GM21381 (cell line): ENCODE results near the gene CXorf58.
"Not testable (repeated sequence)": the region's sequence is repeated elsewhere in the genome, so short reads cannot be mapped to it uniquely, and the experiment has no call there.

Source experiments
- ATAC-seq: cut with Tn5 transposase; IDR thresholded peaks from one replicate; pipeline ENCODE4 v1.9.1; 2021; ENCODE audit warnings: mild to moderate bottlenecking, moderate library complexity; ENCODE audit not compliant: unreplicated experiment

Gene CXorf58, protein sequence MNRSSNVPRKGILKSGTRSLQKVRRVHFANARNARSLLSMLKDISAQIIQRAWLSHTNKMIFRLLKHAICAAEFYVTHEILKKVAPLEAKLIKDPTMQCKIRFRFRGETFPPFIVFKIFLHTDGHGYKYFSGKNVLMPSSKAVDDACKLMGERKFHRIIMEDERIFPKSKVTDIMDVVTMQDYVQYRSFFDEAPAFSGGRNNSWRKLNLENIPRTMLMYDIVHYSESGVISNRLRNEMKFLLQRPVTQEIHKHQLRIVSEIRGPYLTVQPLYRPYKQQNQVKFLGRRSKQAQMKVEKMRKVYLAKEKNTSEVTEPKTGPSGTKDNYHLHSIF

DNA sequence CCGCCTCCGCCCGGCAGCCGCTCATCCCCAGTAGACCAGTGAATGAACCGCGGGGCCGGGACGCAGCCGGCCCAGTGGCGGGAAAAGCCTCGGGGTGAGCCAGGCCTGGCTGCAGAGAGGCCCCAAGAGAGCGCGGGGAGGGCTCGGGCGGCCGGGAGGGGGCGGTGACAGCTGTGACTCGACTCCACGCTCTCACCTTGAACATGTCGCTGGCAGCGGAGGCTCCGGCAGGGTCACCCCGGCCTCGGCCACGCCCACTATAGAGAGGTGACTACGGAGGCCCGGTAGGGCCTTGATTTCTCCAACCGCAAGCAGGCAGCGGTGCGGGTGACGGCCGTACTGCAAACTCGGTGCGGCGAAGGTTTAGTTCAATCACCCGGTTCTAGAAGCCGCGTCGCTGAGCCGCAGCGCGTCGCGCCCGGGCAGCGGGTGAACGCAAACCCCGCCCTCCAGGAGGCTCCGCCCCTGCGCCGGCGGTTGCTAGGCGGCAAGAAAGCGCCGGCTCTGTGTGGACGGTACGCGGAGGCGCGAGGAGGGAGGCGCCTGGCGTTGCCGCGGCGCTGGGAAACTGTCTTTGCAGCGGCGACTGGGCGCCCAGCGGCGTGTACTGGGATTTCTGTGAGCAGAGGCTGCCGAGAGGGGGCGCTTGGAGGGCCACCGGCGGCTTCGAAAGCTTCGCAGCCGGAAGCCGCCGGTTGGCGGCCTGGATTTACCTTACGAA is at the start of gene CXorf58, which contains the start of gene APOO:
Gene CXorf58 (plus strand): TSS at position 509 of the 721 bp plus-strand sequence. CDS start 2,297 bp downstream, outside the sequence.
Gene APOO (minus strand): TSS at position 441 of the 721 bp plus-strand sequence. CDS start 236 bp downstream, at position 205.
- peak; percentile 96 for ATAC-seq

- not testable (repeated sequence) for ATAC-seq
Observed at GRCh38 chrX:23859238-23859637, 48.6 kb upstream of the CXorf58 start.

- no peak for ATAC-seq
Observed at GRCh38 chrX:23861215-23861896, 46.5 kb upstream of the CXorf58 start.

DNA sequence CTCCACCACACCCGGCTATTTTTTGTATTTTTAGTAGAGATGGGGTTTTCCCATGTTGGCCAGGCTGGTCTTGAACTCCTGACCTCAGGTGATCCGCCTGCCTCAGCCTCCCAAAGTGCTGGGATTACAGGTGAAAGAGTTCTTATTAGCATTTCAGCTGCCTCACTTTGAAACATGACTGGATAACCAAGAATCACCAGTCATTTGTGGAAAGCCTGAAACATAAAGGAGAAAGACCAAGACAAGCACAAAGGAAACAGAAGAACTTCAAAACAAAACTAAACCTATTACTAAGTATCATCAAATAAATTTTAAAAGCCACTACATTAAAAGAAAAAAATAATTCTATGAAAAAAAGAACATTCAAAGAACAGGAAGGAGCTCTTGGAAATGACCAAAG is 45.9 kb upstream of the CXorf58 start:
- not testable (repeated sequence) for ATAC-seq

DNA sequence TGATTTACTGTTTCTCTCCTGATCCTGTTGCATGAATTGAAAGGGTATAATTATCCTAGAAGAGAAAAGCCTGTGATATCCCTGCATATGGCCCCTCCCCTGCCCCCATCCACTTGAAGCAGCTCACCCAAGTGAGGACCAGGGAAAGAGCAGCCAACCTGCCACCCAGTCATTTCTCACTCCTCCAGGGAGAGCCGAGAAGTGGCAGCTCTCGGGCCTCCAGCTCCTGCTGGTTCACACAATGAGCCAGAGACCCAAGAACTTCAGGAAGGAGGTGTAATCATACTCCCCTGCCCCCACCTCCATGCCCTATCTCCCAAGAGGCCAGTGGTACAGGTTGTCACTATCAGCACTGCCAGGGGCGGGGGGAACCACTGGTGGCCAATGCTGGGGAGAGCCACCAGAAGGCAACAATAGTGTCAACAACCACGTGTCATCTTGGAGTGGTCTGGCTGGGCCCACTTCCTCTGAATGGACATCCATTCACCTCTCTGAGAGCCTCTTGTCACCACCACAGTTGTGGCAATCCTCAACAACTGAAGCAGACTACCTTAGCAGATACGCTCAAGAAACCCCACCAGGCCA is 43.0 kb upstream of the CXorf58 start:
- no peak for ATAC-seq

DNA sequence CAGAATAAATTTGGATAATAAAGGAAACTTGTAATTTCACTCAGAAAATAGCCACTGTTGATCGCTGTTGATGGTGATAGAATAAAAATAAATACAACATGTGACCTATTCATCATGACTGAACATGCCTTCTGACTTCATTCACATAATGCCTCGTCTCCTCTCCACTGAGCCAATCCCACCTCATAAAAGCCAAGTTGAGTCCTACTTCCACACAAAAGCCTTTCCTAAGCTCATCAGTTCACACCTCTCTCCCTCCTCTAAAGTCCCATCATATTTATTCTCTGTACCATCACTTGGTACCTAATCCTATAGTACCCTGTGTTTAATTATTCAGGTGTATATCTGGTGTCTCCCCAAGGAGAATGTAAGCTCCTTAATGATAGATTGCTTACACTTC is 37.8 kb upstream of the CXorf58 start:
- no peak for ATAC-seq

DNA sequence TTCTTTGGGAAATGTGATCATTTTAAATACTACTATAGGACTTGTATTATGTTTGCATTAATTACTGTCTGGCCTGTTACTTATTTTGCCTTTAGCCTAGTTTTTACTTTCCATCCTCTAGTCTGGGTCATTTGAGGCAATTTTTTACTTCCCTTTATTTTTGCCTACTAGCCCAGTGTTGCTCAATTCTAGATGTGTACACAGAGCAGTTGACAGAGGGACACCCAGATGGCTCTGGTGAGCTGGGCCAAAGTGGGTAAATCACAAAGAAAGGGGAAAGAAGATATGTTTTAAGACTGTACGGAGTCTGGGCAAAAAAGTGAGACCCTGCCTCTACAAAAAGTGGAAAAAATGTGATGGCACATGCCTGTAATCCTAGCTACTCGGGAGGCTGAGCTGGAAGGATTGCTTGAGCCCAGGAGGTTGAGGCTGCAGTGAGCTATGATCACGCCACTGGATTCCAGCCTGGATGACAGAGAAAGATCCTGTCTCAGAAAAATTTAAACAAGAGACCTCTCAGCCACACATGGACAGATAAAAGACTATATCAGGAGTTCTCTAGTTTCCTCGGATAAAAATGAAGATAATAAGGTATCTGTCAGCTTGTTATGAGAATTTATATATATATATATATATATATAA is 35.8 kb upstream of the CXorf58 start:
- no peak for ATAC-seq

DNA sequence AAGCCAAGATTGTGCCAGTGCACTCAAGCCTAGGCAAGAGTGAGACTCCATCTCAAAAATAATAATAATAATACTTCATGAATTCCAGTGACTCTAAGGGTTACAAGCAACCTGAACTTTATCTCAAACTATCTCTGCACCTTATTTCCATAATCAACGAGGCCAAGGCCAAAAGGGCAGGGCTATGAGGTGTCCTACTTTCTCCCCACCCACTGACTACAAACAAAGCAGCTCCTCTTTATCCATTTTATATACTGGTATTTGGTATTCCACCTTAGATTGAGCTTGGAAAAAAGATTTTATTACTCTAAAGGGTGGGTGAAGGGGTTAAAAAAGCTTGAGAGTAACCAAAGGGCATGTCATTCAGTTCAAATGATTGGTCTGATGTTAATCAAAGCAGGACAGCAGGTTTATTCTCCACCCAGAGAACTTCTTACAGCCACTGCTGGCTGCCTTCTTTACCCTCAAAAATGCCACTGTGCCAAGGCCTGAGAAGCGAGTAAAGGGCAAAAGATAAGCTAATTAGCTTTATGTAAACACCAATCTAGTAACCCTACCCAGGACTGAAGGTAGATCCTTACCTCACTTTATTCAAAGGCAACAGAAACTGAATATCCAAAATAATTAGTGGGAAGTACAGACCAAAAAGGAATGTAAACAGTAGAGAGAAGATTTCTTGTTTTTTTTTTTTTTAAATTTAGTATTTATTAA is 28.3 kb upstream of the CXorf58 start:
- no peak for ATAC-seq

- no peak for ATAC-seq
Observed at GRCh38 chrX:23883737-23884354, 24.0 kb upstream of the CXorf58 start.

- ATAC-seq, result no peak
Observed at GRCh38 chrX:23884427-23885024, 23.3 kb upstream of the CXorf58 start.

- no peak for ATAC-seq
Observed at GRCh38 chrX:23885803-23886202, 22.0 kb upstream of the CXorf58 start.

GRCh38 chrX:23887451-23887850 is 20.4 kb upstream of the CXorf58 start:
- ATAC-seq, result no peak

GRCh38 chrX:23887918-23888317 is 19.9 kb upstream of the CXorf58 start:
- no peak for ATAC-seq

GRCh38 chrX:23888887-23889501 is 18.8 kb upstream of the CXorf58 start:
- ATAC-seq, result no peak

DNA sequence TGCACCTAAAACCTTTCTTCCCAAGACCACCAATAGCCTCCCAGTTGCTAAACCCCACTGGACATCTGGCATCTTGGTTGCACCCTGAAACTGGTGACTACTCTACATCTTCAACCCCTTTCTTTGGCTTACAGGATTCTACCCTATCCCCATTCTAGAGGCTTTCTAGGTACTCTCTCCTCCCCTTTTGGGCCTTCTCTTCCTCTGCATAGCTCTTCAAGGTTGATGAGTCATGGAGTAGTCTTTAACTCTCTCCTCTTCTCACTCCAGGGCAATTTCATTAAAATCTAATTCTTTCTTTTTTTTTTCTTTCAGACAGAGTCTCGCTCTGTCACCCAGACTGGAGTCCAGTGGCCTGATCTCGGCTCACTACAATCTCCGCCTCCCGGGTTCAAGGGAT is 16.9 kb upstream of the CXorf58 start:
- no peak for ATAC-seq

DNA sequence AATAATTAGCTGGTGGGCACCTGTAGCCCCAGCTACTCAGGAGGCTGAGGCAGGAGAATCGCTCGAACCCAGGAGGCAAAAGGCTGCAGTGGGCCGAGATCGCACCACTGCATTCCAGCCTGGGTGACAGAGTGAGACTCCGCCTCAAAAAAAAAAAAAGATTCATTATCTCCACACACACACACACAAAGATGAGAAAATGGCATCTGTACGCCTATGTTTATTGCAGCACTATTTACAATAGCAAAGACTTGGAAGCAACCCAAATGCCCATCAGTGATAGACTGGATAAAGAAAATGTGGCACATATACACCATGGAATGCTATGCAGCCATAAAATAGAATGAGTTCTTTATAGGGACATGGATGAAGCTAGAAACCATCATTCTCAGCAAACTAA is 12.8 kb upstream of the CXorf58 start:
- not testable (repeated sequence) for ATAC-seq

- ATAC-seq, result not testable (repeated sequence)
Observed at GRCh38 chrX:23896539-23896938, 11.3 kb upstream of the CXorf58 start.

DNA sequence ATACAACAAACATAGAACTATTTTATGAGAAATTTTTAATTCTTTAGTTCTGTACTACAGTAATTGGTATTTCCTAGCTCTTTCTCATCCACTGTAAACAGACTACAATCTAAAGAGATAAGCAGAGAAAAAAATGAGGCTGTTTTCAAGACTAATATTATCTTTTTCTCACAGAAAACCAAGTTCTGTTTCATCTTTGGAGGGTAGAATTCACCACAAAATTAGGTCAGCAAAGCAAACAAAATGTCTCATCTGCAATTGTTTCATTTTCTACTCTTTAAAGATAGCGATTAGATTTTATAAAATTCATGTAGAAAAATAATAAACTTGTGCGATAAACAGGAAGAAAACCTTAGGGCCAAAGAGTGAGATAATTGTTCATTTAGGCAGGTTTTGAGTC is 10.8 kb upstream of the CXorf58 start:
- no peak for ATAC-seq
